Keratinocyte (primary cell): ENCODE results near the gene CXCL16. TPM values are rescaled to one million over a fixed set of nuclear protein-coding genes. Genes with fewer than 3 reads are reported as not detected.

Experiments used
- DNase-seq: peaks from one replicate; pipeline ENCODE4 v3.0.0-alpha.2; 2011; ENCODE audit warnings: low read depth, missing footprints, low spot score
- FAIRE-seq: peaks from 2 replicates; lab custom pipeline; 2011; peaks lifted over from hg19 to GRCh38; lab: Jason Lieb, UNC
- H2AFZ ChIP-seq: 2 replicates; pipeline ENCODE4 v1.6.0; 2012; ENCODE audit warnings: low read length, control low read depth, inconsistent platforms; ENCODE audit not compliant: control insufficient read depth
- H3K27ac ChIP-seq: 2 replicates; pipeline ENCODE4 v1.5.1; 2011; ENCODE audit warnings: low read length; ENCODE audit not compliant: control insufficient read depth, insufficient read depth
- H3K27me3 ChIP-seq: 3 replicates; pipeline ENCODE4 v1.6.0; 2011; ENCODE audit warnings: low read length; ENCODE audit not compliant: control insufficient read depth, insufficient read depth; ENCODE audit errors: extremely low read depth
- H3K36me3 ChIP-seq, 2 experiments: 2 replicates in 1 of 2; 3 replicates in 1 of 2; pipeline ENCODE4 v1.5.1; 2011; ENCODE audit warnings: low read length in 2 of 2, mild to moderate bottlenecking in 1 of 2; ENCODE audit not compliant: control insufficient read depth in 2 of 2, insufficient read depth in 2 of 2; ENCODE audit errors: extremely low read depth in 1 of 2
- H3K4me1 ChIP-seq: 3 replicates; pipeline ENCODE4 v1.5.1; 2011; ENCODE audit warnings: low read length; ENCODE audit not compliant: control insufficient read depth, insufficient read depth; ENCODE audit errors: extremely low read depth
- H3K4me2 ChIP-seq: 3 replicates; pipeline ENCODE4 v1.6.0; 2011; ENCODE audit warnings: low read depth, low read length; ENCODE audit not compliant: control insufficient read depth, insufficient read depth; ENCODE audit errors: extremely low read depth
- H3K4me3 ChIP-seq, 3 experiments: fragments of 200-600 bp in 1 of 3; sonication (generic) in 1 of 3; 2 replicates in 2 of 3; 3 replicates in 1 of 3; pipeline ENCODE4 v1.5.1; 2011 to 2016; ENCODE audit warnings: low read length in 3 of 3, mild to moderate bottlenecking in 3 of 3, control low read depth in 2 of 3, inconsistent platforms in 1 of 3, low read depth in 1 of 3, mixed read lengths in 1 of 3, mixed run types in 1 of 3, moderate library complexity in 1 of 3; ENCODE audit not compliant: control insufficient read depth in 2 of 3, insufficient read depth in 2 of 3; ENCODE audit errors: extremely low read depth in 1 of 3
- H3K79me2 ChIP-seq: 2 replicates; pipeline ENCODE4 v1.6.0; 2012; ENCODE audit warnings: low read length; ENCODE audit not compliant: control insufficient read depth, insufficient read depth
- H3K9ac ChIP-seq: 3 replicates; pipeline ENCODE4 v1.6.0; 2011; ENCODE audit warnings: low read length; ENCODE audit not compliant: control insufficient read depth, insufficient read depth; ENCODE audit errors: extremely low read depth
- H3K9me1 ChIP-seq: 3 replicates; pipeline ENCODE4 v1.6.0; 2011; ENCODE audit warnings: low read length; ENCODE audit not compliant: control insufficient read depth, insufficient read depth; ENCODE audit errors: extremely low read depth
- H3K9me3 ChIP-seq: 2 replicates; pipeline ENCODE4 v1.5.1; 2012; ENCODE audit warnings: low read depth, low read length; ENCODE audit not compliant: control insufficient read depth
- H4K20me1 ChIP-seq: 3 replicates; pipeline ENCODE4 v1.6.0; 2011; ENCODE audit warnings: low read length; ENCODE audit not compliant: control insufficient read depth, insufficient read depth; ENCODE audit errors: extremely low read depth
- CTCF ChIP-seq, 3 experiments: IDR thresholded peaks in 1 of 3; conservative IDR thresholded peaks in 1 of 3; optimal IDR thresholded peaks in 1 of 3; 2 replicates in 2 of 3; 3 replicates in 1 of 3; pipeline versions ENCODE3 to v1.5.1; 2011; ENCODE audit warnings: low read length in 3 of 3, mild to moderate bottlenecking in 3 of 3, moderate library complexity in 2 of 3, control low read depth in 1 of 3, inconsistent platforms in 1 of 3; ENCODE audit not compliant: insufficient read depth in 2 of 3; ENCODE audit errors: extremely low read depth in 1 of 3
- EZH2 ChIP-seq: IDR thresholded peaks from one replicate; pipeline ENCODE4 v1.6.1; 2012; ENCODE audit warnings: inconsistent platforms, mild to moderate bottlenecking, low read length, moderate library complexity
- dilution Hi-C: fragments of 300-500 bp; cut with MboI; formaldehyde crosslinking; loops from one replicate; pipeline ENCODE4 v1.7.0; 2020; ENCODE audit warnings: low sequenced_read_pairs; ENCODE audit not compliant: extremely low pct_ligation_motif_present
- polyA minus RNA-seq, 3 experiments: library from RNA; depleted of rRNA, polyadenylated mRNA; stranded (reverse); fragments of >200 nt; gene quantifications; 1 replicate in 1 of 3; 2 replicates in 1 of 3; 3 replicates in 1 of 3; pipeline ENCODE4 v1.2.3, GENCODE V29; 2011
- polyA plus RNA-seq, 5 experiments: library from polyadenylated mRNA; depleted of rRNA in 3 of 5; stranded (reverse) in 3 of 5; stranded (forward) in 1 of 5; unstranded in 1 of 5; fragments of >200 nt; gene quantifications; 1 replicate in 1 of 5; 2 replicates in 3 of 5; 3 replicates in 1 of 5; pipeline versions ENCODE4 v1.2.1 to v1.2.3, GENCODE V29; 2011 to 2012; ENCODE audit warnings: missing spikeins in 2 of 5, low read depth in 1 of 5, low replicate concordance in 1 of 5

Gene CXCL16
- polyA plus RNA-seq, result 12.8 to 15.8 TPM (median 15.7 TPM) in 3 replicates
- 16.6 TPM for polyA plus RNA-seq (2011; ENCODE audit: low read depth)
- polyA plus RNA-seq (2011; cell fraction: cytosol; rRNA removed), result 21.5 and 30.4 TPM in 2 replicates
- polyA plus RNA-seq (2011; cell fraction: nucleus; rRNA removed), result 19.3 and 19.7 TPM in 2 replicates
- 15.6 and 40.3 TPM in 2 replicates for polyA plus RNA-seq (2012; ENCODE audit: low replicate concordance)
- 8.6 to 23.1 TPM (median 13.1 TPM) in 3 replicates for polyA minus RNA-seq
- polyA minus RNA-seq (2011; cell fraction: cytosol; rRNA and poly(A)+ RNA removed), result 19.0 TPM
- 9.4 and 9.6 TPM in 2 replicates for polyA minus RNA-seq (2011; cell fraction: nucleus; rRNA and poly(A)+ RNA removed)

- H3K9me3 ChIP-seq, result no peaks in the 10 kb centered on the region
- peaks cover 16% of the 10 kb centered on the region for H3K27me3 ChIP-seq
- H3K36me3 ChIP-seq, result peaks cover 0 to 2% of the 10 kb centered on the region in 2 experiments
- peak within 1 kb of the TSS; percentile 76 for H3K9ac ChIP-seq
- H3K4me2 ChIP-seq, result peak within 1 kb of the TSS; percentile 96
- peak within 1 kb of the TSS; percentile 63 for H3K27ac ChIP-seq
- TF ChIP-seq EZH2 (no peak), CTCF (optimal IDR thresholded peaks at IDR 0.05 in 1 of 3, IDR thresholded peaks at IDR 0.05 in 1 of 3, conservative IDR thresholded peaks at IDR 0.05 in 1 of 3; ENCODE audit: extremely low read depth in 1 of 3, insufficient read depth in 2 of 3, low read length in 3 of 3) (no peak)
- no peaks in the 10 kb centered on the region for H3K79me2 ChIP-seq
- DNase-seq (no peak), FAIRE-seq (no peak)
- dilution Hi-C loops, result no loop called here
- H3K9me1 ChIP-seq, result peaks cover 2% of the 10 kb centered on the region
- H2AFZ ChIP-seq, result peak within 1 kb of the TSS; percentile 90
- peak within 1 kb of the TSS; percentile 61 to 76 (median 74) for H3K4me3 ChIP-seq
- H3K4me1 ChIP-seq, result peaks cover 14% of the 10 kb centered on the region
- H4K20me1 ChIP-seq, result no peaks in the 10 kb centered on the region
Observed at GRCh38 chr17:4739122-4740024, at the start of gene CXCL16, which contains the start of gene ZMYND15. CXCL16 (minus strand) TSS chr17:4739928; CDS start chr17:4739339, 589 bp downstream. ZMYND15 (plus strand) TSS chr17:4739833; CDS start chr17:4740549, 716 bp downstream.

- H3K9me3 ChIP-seq, result no peaks in the 10 kb centered on the region
- peaks cover 11% of the 10 kb centered on the region for H3K27me3 ChIP-seq
- H3K79me2 ChIP-seq, result peaks cover 6% of the 10 kb centered on the region
- peak within 1 kb of the TSS; percentile 90 for H3K4me2 ChIP-seq
- DNase-seq (no peak), FAIRE-seq (no peak)
- peak within 1 kb of the TSS; percentile 79 for H3K9ac ChIP-seq
- no peaks in the 10 kb centered on the region for H4K20me1 ChIP-seq
- H3K36me3 ChIP-seq, result no peaks in the 10 kb centered on the region
- H3K27ac ChIP-seq, result peak within 1 kb of the TSS; percentile 75
- peaks cover 25% of the 10 kb centered on the region for H3K4me1 ChIP-seq
- H3K9me1 ChIP-seq, result no peaks in the 10 kb centered on the region
- H2AFZ ChIP-seq, result peak within 1 kb of the TSS; percentile 74
- H3K4me3 ChIP-seq, result peak within 1 kb of the TSS; percentile 57 to 82 (median 68)
- dilution Hi-C loops, result no loop called here
- TF ChIP-seq EZH2 (no peak), CTCF (optimal IDR thresholded peaks at IDR 0.05 in 1 of 3, IDR thresholded peaks at IDR 0.05 in 1 of 3, conservative IDR thresholded peaks at IDR 0.05 in 1 of 3; ENCODE audit: extremely low read depth in 1 of 3, insufficient read depth in 2 of 3, low read length in 3 of 3) (no peak)
Observed at GRCh38 chr17:4788807-4789700, 49.3 kb upstream of the CXCL16 start, which contains the start of gene GLTPD2. GLTPD2 (plus strand) TSS chr17:4788964; CDS start chr17:4789012, 48 bp downstream.
